HPDE6-E6E7 (cell line): ENCODE measurements around the gene IGSF1.
"Not testable (repeated sequence)": the region's sequence is repeated elsewhere in the genome, so short reads cannot be mapped to it uniquely, and the experiment has no call there.

ENCODE experiments used
- DNase-seq: peaks from one replicate; pipeline ENCODE4 v3.0.0; 2011; ENCODE audit warnings: missing footprints; ENCODE audit errors: extremely low spot score

Gene IGSF1

GRCh38 chrX:131270080-131270479 lies 19.0 kb downstream of the IGSF1 start:
- no peak for DNase-seq

DNA sequence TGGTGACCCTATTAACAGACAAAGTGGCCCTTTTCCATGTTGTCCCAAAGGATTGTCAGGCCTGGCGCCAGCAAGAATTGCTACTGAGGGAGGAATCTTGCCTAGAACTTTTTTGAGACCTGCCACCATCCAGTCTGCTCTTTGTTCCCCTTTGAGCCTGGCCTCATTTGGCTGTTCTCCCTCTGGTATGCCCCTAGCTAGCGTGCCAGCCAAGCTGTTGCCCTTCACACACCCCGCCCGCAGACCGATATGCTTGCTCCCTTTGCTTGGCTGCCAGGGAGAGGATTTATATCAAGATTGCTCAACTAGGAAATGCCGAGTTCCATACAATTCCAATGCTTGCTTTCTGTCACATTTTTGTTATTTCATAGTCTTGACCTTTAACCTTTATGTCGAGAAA lies 24.4 kb downstream of the IGSF1 start:
- DNase-seq: no peak

DNA sequence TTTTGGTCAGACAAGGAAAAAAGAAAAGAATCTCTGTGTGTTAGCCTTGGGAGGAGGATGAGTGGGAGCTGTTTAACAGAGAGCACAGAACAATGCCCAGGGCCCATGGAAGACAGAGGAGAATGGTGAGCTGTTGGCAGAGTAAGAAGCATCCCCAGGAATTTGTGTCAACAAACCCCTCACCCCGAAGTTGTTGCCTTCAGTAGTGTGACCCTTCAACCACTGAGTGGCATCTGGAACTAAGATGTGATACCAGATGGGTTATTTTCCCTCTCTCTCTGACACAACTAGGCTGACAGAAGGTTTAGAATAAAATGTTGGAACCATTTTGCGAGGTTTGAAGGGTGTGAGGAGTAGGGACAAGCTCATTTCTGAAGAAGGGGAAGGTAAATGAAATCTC lies 25.1 kb downstream of the IGSF1 start:
- DNase-seq: no peak

- DNase-seq: no peak
Measured at GRCh38 chrX:131262738-131263679, 26.1 kb downstream of the IGSF1 start.

GRCh38 chrX:131262200-131262599 lies 26.9 kb downstream of the IGSF1 start:
- DNase-seq: no peak

- DNase-seq: no peak
Measured at GRCh38 chrX:131257367-131257766, 31.7 kb downstream of the IGSF1 start.

DNA sequence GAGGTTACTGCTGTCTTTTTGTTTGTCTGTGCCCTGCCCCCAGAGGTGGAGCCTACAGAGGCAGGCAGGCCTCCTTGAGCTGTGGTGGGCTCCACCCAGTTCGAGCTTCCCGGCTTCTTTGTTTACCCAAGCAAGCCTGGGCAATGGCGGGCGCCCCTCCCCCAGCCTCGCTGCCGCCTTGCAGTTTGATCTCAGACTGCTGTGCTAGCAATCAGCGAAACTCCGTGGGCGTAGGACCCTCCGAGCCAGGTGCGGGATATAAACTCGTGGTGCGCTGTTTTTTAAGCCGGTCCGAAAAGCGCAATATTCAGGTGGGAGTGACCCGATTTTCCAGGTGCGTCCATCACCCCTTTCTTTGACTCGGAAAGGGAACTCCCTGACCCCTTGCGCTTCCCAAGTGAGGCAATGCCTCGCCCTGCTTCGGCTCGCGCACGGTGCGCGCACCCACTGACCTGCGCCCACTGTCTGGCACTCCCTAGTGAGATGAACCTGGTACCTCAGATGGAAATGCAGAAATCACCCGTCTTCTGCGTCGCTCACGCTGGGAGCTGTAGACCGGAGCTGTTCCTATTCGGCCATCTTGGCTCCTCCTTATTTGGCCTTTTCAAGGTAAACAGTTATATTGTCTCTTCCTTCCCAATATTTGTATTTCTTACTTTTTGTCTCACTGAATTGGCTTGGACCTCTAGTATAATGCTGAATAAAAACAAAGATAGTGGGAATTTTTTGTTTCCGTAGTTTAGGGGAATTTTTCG lies 37.9 kb downstream of the IGSF1 start:
- not testable (repeated sequence) for DNase-seq

DNA sequence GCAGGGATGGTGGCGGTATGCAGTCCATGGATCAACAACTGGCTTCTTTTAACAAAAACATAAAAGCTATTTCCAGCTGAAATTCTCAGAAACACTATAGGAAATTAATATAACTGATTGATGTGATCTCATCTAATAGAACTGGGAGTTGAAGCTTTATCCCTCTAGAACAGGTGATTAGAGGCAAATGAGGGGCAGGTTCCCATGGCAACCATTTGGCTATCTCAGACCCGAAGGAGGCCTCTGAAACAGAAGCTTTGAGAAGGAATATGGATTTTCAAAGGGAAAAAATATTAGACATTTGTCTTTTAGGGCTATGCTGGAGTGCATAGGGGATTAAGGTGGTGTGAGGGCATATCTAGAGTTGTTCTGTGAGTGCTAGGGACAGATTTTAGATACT lies 50.0 kb downstream of the IGSF1 start:
- no peak for DNase-seq

GRCh38 chrX:131237363-131237762 lies 51.7 kb downstream of the IGSF1 start:
- no peak for DNase-seq

DNA sequence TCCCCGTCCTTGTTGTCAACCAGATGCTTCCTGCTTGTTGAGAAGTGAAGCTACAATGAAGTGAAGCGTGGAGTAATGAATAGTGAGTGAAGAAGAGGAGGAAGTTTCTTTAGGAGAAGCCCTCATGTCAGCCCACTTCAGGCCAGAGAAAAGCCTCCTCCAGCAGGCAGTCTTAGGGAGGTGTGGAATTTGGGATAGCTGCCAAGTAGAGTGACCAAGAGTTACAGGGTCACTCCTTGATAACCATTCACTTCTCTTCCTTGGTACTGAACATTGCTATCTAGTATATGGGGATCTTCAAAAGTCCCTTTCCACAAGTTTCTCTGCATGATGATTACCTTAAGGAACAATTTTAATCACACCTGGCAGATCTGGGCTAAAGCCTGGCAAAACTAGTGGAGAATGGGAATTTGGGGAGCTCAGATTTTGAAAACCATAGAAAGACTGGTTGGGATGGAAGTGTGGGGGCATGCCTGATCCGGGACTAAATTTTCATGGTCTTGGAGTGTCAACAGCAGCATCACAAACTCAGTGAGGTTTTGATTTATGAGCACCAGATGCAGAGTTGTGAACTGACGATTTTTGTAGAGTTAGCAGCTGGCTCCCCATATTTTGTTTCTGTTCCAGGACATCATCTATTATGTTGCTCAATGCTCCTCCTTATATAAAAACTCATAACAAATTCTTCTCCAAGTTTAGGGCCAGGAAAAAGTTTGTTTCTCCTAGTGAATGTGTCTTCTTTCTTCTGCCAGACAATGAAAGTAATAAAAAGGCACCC lies 53.1 kb downstream of the IGSF1 start:
- no peak for DNase-seq

DNA sequence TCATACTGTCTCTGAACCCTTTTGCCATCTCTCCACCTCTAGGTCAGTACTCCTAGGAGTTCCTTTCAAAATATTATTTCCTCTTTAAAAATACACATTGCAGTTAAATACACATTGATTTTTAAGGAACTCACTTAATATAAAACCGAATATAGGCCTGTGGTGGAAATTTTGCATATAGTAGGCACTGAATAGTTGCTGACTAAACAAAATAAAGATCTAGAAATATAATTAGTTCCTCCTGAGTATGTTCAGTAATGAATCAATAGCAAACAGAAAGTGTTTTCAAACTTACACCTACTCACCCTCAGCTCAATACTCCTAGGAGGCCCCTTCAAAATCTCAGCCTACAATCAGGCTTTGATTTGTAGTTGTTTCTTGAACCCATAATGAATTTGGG lies 61.5 kb downstream of the IGSF1 start:
- no peak for DNase-seq

GRCh38 chrX:131226591-131226990 lies 62.5 kb downstream of the IGSF1 start:
- no peak for DNase-seq

GRCh38 chrX:131225078-131225477 lies 64.0 kb downstream of the IGSF1 start:
- no peak for DNase-seq
